ENCODE data around the gene MAPK11.
A peak's percentile ranks its signal among the peaks of the same experiment; 100 is the strongest.

The MAPK11 gene

GRCh38 chr22:50266994-50267393 lies 3.2 kb downstream of the MAPK11 start:
- WGBS, 2 experiments (ENCODE audit: insufficient coverage in 2 of 2) = 84 to 91% methylated on average over 29 to 37 of the region's 37 CpGs
- Histone ChIP-seq H3K4me1 (ENCODE audit: control insufficient read depth, insufficient read depth, low read length, poor library complexity, severe bottlenecking) (peaks cover 16% of the 10 kb centered on the region), H3K27ac (ENCODE audit: low read depth, low read length, severe bottlenecking) (no peak overlapping the region), H3K4me3 (ENCODE audit: extremely low read depth, insufficient read depth, low read length, poor library complexity, severe bottlenecking) (no peak overlapping the region), H3K36me3 (ENCODE audit: control insufficient read depth, insufficient read depth, low read length) (no peaks in the 10 kb centered on the region), H3K9me3 (ENCODE audit: control insufficient read depth, low read length) (peaks cover 6% of the 10 kb centered on the region)

- 86 to 91% methylated on average over 12 to 13 of the region's 15 CpGs for WGBS, 2 experiments (ENCODE audit: insufficient coverage in 2 of 2)
- peaks cover 9% of the 10 kb centered on the region for H3K4me1 ChIP-seq (ENCODE audit: control insufficient read depth, insufficient read depth, low read length, poor library complexity, severe bottlenecking)
- no peak overlapping the region for H3K27ac ChIP-seq (ENCODE audit: low read depth, low read length, severe bottlenecking)
- H3K4me3 ChIP-seq (ENCODE audit: extremely low read depth, insufficient read depth, low read length, poor library complexity, severe bottlenecking) = no peak overlapping the region
- H3K9me3 ChIP-seq (ENCODE audit: control insufficient read depth, low read length) = peaks cover 6% of the 10 kb centered on the region
- H3K36me3 ChIP-seq (ENCODE audit: control insufficient read depth, insufficient read depth, low read length) = no peaks in the 10 kb centered on the region
These were observed 5.1 kb downstream of the MAPK11 start for GRCh38 chr22:50264946-50265669.

DNA sequence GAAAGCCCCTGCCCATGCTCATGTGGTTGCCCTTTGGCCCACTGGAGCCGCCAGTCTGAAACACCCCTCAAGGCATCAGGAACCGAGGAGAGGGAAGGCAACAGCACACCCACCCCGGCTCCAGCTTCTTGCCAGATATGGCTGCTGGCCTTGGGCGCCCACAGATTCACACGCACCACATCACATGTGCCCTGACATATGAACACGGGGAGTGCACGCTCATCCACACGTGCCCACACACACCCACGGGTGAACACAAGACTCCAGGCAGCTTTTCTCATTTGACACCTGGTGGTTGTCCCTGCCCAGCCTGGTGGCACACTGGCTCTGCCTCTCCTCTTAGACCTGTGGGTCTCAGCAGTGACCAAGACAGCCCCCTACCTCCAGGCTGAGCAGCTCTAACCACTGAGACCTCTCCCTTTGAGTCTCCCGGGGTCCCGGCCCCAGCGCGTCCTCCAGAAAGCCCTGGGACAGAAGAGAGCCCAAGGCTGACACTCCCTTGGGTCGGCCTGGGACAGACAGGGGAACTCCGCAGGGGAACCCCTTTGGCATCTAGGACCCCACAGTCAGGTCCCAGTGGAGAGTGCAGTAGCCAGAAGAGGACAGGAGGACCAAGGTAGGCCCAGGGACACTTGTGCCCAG lies 6.0 kb downstream of the MAPK11 start:
- 84 to 95% methylated on average over 11 to 14 of the region's 15 CpGs for WGBS, 2 experiments (ENCODE audit: insufficient coverage in 2 of 2)
- H3K36me3 ChIP-seq (ENCODE audit: control insufficient read depth, insufficient read depth, low read length) = no peaks in the 10 kb centered on the region

DNA sequence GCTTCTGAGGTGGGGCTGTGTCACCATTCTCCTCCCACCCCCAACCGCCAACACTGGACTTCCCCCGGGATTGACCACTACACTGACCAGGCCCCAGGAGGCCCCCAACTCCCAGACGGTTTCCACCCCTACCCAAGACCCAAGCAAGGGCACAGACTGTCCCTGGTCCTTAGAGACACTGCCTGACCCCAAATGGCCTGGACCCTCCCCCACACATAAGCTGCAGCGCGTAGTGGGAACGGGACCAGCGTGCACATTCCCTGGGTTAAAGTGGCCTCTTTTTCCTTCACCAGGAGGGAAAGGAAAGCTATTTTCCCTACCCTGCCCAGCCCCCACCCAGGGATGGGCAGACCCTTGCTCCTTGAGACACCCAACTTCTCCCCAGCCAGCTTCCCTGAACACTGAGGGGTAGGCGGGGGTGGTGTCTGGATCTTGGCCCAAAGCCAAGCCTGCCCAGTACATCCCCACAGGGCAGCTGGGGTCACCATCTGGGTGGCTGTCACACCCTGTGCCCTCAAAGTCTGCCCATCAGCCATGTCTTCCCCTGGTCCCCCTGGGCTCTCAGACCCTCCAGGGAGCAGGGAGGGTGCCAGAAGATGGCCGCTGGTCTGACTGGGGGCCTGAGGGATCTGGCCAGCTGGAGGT lies 7.1 kb downstream of the MAPK11 start:
- Histone ChIP-seq H3K36me3 (ENCODE audit: control insufficient read depth, insufficient read depth, low read length) (peaks cover under 1% of the 10 kb centered on the region), H3K4me3 (ENCODE audit: extremely low read depth, insufficient read depth, low read length, poor library complexity, severe bottlenecking) (no peak overlapping the region), H3K4me1 (ENCODE audit: control insufficient read depth, insufficient read depth, low read length, poor library complexity, severe bottlenecking) (peaks cover 5% of the 10 kb centered on the region), H3K27ac (ENCODE audit: low read depth, low read length, severe bottlenecking) (no peak overlapping the region), H3K9me3 (ENCODE audit: control insufficient read depth, low read length) (peaks cover 6% of the 10 kb centered on the region)
- 84 to 92% methylated on average over 5 to 6 of the region's 9 CpGs for WGBS, 2 experiments (ENCODE audit: insufficient coverage in 2 of 2)

More for the DNA sequence above, 6.0 kb downstream of the MAPK11 start:
- no peak overlapping the region for H3K4me3 ChIP-seq (ENCODE audit: extremely low read depth, insufficient read depth, low read length, poor library complexity, severe bottlenecking)
- no peak overlapping the region for H3K27ac ChIP-seq (ENCODE audit: low read depth, low read length, severe bottlenecking)
- H3K4me1 ChIP-seq (ENCODE audit: control insufficient read depth, insufficient read depth, low read length, poor library complexity, severe bottlenecking) = peaks cover 5% of the 10 kb centered on the region
- peaks cover 6% of the 10 kb centered on the region for H3K9me3 ChIP-seq (ENCODE audit: control insufficient read depth, low read length)

DNA sequence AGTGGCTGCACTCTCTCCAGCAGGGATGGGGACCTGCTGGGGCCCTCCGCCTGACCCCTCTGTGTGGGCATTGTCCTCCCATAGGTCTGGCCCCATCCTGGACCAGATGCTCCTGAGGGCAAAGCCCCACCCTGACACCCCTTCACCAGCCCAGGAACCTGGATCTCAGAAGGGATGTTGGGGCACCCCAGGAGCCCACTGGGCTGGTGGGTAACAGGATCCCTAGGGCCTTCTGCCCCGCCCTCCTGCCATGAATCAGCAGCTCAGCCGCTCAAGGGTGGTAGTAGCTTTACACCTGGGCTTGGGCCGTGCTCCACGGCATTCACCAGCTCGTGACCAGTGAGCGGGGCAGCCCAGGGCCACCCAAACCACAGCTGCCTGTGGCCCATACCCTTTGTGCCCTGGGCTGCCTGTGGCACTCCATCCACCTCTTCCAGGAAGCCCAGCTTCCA lies 7.7 kb downstream of the MAPK11 start:
- Histone ChIP-seq H3K27ac (ENCODE audit: low read depth, low read length, severe bottlenecking) (no peak overlapping the region), H3K4me3 (ENCODE audit: extremely low read depth, insufficient read depth, low read length, poor library complexity, severe bottlenecking) (peak overlapping the region; percentile 52), H3K36me3 (ENCODE audit: control insufficient read depth, insufficient read depth, low read length) (peaks cover 7% of the 10 kb centered on the region), H3K4me1 (ENCODE audit: control insufficient read depth, insufficient read depth, low read length, poor library complexity, severe bottlenecking) (peaks cover 5% of the 10 kb centered on the region), H3K9me3 (ENCODE audit: control insufficient read depth, low read length) (peaks cover 6% of the 10 kb centered on the region)
- WGBS, 2 experiments (ENCODE audit: insufficient coverage in 2 of 2) = 73 to 80% methylated on average over 7 of the region's 7 CpGs

GRCh38 chr22:50261615-50262459 lies 8.3 kb downstream of the MAPK11 start, which contains the start of gene MAPK12:
TSS of gene MAPK12 (minus strand) at chr22:50261683. CDS start at chr22:50261509, 174 bp downstream.
- Histone ChIP-seq H3K4me3 (ENCODE audit: extremely low read depth, insufficient read depth, low read length, poor library complexity, severe bottlenecking) (peak within 1 kb of the TSS; percentile 52), H3K9me3 (ENCODE audit: control insufficient read depth, low read length) (peaks cover under 1% of the 10 kb centered on the region), H3K27ac (ENCODE audit: low read depth, low read length, severe bottlenecking) (no peak within 1 kb of the TSS), H3K4me1 (ENCODE audit: control insufficient read depth, insufficient read depth, low read length, poor library complexity, severe bottlenecking) (peaks cover 5% of the 10 kb centered on the region), H3K36me3 (ENCODE audit: control insufficient read depth, insufficient read depth, low read length) (peaks cover 12% of the 10 kb centered on the region)
- 6 to 10% methylated on average over 40 to 54 of the region's 61 CpGs for WGBS, 2 experiments (ENCODE audit: insufficient coverage in 2 of 2)

- no peak overlapping the region for H3K27ac ChIP-seq (ENCODE audit: low read depth, low read length, severe bottlenecking)
These were observed 9.2 kb downstream of the MAPK11 start for GRCh38 chr22:50260801-50261614.

DNA sequence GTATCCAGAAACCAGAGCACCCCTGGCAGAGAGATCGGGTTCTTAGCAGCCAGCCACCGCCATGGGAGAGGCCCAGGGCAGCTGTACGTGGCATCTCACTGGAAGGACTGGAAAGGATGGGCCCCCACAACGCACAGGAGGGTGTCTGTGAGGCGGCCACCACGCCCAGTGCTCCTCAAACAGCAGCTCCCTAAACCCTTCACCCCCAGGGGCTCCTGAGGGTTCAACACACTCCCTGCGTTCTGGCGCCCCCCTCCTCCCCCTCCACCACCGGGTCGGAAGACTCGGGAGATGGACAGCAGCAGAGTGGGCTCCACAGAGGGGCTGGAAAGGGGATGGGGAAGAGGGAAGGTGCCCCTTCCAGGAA lies 9.8 kb downstream of the MAPK11 start:
- WGBS, 2 experiments (ENCODE audit: insufficient coverage in 2 of 2) = 71 to 74% methylated on average over 4 of the region's 11 CpGs
- H3K4me3 ChIP-seq (ENCODE audit: extremely low read depth, insufficient read depth, low read length, poor library complexity, severe bottlenecking) = peak overlapping the region; percentile 52
- H3K27ac ChIP-seq (ENCODE audit: low read depth, low read length, severe bottlenecking) = no peak overlapping the region
- H3K36me3 ChIP-seq (ENCODE audit: control insufficient read depth, insufficient read depth, low read length) = peaks cover 20% of the 10 kb centered on the region
- H3K4me1 ChIP-seq (ENCODE audit: control insufficient read depth, insufficient read depth, low read length, poor library complexity, severe bottlenecking) = peaks cover 5% of the 10 kb centered on the region
- no peaks in the 10 kb centered on the region for H3K9me3 ChIP-seq (ENCODE audit: control insufficient read depth, low read length)

More at GRCh38 chr22:50260801-50261614, 9.2 kb downstream of the MAPK11 start:
- WGBS, 2 experiments (ENCODE audit: insufficient coverage in 2 of 2) = 1% methylated on average over 52 to 81 of the region's 92 CpGs
- Histone ChIP-seq H3K4me3 (ENCODE audit: extremely low read depth, insufficient read depth, low read length, poor library complexity, severe bottlenecking) (peak overlapping the region; percentile 52), H3K9me3 (ENCODE audit: control insufficient read depth, low read length) (no peaks in the 10 kb centered on the region), H3K4me1 (ENCODE audit: control insufficient read depth, insufficient read depth, low read length, poor library complexity, severe bottlenecking) (peaks cover 5% of the 10 kb centered on the region), H3K36me3 (ENCODE audit: control insufficient read depth, insufficient read depth, low read length) (peaks cover 16% of the 10 kb centered on the region)

GRCh38 chr22:50259302-50259701 lies 10.9 kb downstream of the MAPK11 start:
- H3K4me3 ChIP-seq (ENCODE audit: extremely low read depth, insufficient read depth, low read length, poor library complexity, severe bottlenecking) = no peak overlapping the region
- 93 to 96% methylated on average over 14 of the region's 15 CpGs for WGBS, 2 experiments (ENCODE audit: insufficient coverage in 2 of 2)
- H3K4me1 ChIP-seq (ENCODE audit: control insufficient read depth, insufficient read depth, low read length, poor library complexity, severe bottlenecking) = peaks cover 5% of the 10 kb centered on the region
- H3K36me3 ChIP-seq (ENCODE audit: control insufficient read depth, insufficient read depth, low read length) = peaks cover 29% of the 10 kb centered on the region
- H3K9me3 ChIP-seq (ENCODE audit: control insufficient read depth, low read length) = no peaks in the 10 kb centered on the region
- no peak overlapping the region for H3K27ac ChIP-seq (ENCODE audit: low read depth, low read length, severe bottlenecking)
